ENCODE measurements around the gene IGSF11. TPM values are rescaled to one million over a fixed set of nuclear protein-coding genes. Genes with fewer than 3 reads are reported as not detected.

The IGSF11 gene
- total and polyA plus RNA-seq, 9 of the 15 experiments (the other 6 are each of a cell fraction or from before 2014, with no cell fraction given), result 1.2 to 2.8 (median 1.7) TPM

DNA sequence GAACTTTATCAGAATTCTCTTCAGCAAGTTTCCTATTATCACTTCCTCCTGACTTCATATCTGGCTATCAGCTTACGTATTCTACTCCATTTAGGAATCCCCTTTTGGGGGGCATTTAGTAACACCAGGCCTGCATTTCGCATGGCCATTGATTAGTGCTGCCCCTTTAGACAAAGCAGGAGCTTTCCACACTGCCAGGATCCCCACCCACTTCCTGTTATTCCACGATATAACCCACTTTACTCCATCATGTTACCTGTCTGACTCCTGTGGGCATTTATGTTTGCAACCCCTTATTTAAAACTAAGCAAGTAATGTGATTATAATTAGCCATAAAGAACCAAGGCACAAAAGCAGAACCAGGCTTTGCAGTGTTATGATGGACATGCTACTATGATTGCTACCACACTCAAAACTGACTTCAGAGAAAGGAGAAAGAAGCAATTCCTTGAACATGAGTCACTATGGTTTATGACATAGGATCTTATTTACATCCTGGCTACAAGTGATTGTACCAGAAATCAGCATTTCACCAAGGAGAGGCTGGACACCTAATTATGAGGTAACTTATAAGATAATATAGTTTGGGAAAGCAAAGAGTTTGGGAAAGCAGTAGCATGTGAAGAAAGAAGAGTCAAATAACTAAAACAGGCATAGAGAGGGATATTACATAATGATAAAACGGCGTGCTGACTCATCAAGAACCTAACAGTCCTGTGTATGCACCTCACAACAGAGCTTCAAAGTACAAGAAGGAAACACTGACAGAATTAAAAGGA is 96.3 kb downstream of the IGSF11 start (continued):
- TF ChIP-seq, protein P1, sequence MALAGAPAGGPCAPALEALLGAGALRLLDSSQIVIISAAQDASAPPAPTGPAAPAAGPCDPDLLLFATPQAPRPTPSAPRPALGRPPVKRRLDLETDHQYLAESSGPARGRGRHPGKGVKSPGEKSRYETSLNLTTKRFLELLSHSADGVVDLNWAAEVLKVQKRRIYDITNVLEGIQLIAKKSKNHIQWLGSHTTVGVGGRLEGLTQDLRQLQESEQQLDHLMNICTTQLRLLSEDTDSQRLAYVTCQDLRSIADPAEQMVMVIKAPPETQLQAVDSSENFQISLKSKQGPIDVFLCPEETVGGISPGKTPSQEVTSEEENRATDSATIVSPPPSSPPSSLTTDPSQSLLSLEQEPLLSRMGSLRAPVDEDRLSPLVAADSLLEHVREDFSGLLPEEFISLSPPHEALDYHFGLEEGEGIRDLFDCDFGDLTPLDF (CRISPR knock-in tag; IDR thresholded peaks at IDR 0.05), result no peak
- peak; percentile 28 for TF ChIP-seq BRD9 (IDR thresholded peaks at IDR 0.05; ENCODE audit: low read depth, partially characterized antibody)
- TF ChIP-seq, protein P2, sequence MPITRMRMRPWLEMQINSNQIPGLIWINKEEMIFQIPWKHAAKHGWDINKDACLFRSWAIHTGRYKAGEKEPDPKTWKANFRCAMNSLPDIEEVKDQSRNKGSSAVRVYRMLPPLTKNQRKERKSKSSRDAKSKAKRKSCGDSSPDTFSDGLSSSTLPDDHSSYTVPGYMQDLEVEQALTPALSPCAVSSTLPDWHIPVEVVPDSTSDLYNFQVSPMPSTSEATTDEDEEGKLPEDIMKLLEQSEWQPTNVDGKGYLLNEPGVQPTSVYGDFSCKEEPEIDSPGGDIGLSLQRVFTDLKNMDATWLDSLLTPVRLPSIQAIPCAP (CRISPR knock-in tag; IDR thresholded peaks at IDR 0.05; ENCODE audit: borderline replicate concordance), result no peak
- TF ChIP-seq TEAD1 (CRISPR knock-in tag; IDR thresholded peaks at IDR 0.05), result peak; percentile 20 to 55; a peak in 1 of 4 replicates
- TF ChIP-seq SMARCB1 (IDR thresholded peaks at IDR 0.05; ENCODE audit: insufficient read length, low read depth), result no peak
- TF ChIP-seq, protein P3, sequence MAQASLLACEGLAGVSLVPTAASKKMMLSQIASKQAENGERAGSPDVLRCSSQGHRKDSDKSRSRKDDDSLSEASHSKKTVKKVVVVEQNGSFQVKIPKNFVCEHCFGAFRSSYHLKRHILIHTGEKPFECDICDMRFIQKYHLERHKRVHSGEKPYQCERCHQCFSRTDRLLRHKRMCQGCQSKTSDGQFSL (CRISPR knock-in tag; IDR thresholded peaks at IDR 0.05), result no peak
- TF ChIP-seq, protein P3 (tag; IDR thresholded peaks at IDR 0.05), result no peak
- TF ChIP-seq, protein P4, sequence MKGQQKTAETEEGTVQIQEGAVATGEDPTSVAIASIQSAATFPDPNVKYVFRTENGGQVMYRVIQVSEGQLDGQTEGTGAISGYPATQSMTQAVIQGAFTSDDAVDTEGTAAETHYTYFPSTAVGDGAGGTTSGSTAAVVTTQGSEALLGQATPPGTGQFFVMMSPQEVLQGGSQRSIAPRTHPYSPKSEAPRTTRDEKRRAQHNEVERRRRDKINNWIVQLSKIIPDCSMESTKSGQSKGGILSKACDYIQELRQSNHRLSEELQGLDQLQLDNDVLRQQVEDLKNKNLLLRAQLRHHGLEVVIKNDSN (CRISPR knock-in tag; IDR thresholded peaks at IDR 0.05), result no peak
- TF ChIP-seq, protein P5, sequence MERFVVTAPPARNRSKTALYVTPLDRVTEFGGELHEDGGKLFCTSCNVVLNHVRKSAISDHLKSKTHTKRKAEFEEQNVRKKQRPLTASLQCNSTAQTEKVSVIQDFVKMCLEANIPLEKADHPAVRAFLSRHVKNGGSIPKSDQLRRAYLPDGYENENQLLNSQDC (CRISPR knock-in tag; IDR thresholded peaks at IDR 0.05), result no peak
- TF ChIP-seq, protein P6, sequence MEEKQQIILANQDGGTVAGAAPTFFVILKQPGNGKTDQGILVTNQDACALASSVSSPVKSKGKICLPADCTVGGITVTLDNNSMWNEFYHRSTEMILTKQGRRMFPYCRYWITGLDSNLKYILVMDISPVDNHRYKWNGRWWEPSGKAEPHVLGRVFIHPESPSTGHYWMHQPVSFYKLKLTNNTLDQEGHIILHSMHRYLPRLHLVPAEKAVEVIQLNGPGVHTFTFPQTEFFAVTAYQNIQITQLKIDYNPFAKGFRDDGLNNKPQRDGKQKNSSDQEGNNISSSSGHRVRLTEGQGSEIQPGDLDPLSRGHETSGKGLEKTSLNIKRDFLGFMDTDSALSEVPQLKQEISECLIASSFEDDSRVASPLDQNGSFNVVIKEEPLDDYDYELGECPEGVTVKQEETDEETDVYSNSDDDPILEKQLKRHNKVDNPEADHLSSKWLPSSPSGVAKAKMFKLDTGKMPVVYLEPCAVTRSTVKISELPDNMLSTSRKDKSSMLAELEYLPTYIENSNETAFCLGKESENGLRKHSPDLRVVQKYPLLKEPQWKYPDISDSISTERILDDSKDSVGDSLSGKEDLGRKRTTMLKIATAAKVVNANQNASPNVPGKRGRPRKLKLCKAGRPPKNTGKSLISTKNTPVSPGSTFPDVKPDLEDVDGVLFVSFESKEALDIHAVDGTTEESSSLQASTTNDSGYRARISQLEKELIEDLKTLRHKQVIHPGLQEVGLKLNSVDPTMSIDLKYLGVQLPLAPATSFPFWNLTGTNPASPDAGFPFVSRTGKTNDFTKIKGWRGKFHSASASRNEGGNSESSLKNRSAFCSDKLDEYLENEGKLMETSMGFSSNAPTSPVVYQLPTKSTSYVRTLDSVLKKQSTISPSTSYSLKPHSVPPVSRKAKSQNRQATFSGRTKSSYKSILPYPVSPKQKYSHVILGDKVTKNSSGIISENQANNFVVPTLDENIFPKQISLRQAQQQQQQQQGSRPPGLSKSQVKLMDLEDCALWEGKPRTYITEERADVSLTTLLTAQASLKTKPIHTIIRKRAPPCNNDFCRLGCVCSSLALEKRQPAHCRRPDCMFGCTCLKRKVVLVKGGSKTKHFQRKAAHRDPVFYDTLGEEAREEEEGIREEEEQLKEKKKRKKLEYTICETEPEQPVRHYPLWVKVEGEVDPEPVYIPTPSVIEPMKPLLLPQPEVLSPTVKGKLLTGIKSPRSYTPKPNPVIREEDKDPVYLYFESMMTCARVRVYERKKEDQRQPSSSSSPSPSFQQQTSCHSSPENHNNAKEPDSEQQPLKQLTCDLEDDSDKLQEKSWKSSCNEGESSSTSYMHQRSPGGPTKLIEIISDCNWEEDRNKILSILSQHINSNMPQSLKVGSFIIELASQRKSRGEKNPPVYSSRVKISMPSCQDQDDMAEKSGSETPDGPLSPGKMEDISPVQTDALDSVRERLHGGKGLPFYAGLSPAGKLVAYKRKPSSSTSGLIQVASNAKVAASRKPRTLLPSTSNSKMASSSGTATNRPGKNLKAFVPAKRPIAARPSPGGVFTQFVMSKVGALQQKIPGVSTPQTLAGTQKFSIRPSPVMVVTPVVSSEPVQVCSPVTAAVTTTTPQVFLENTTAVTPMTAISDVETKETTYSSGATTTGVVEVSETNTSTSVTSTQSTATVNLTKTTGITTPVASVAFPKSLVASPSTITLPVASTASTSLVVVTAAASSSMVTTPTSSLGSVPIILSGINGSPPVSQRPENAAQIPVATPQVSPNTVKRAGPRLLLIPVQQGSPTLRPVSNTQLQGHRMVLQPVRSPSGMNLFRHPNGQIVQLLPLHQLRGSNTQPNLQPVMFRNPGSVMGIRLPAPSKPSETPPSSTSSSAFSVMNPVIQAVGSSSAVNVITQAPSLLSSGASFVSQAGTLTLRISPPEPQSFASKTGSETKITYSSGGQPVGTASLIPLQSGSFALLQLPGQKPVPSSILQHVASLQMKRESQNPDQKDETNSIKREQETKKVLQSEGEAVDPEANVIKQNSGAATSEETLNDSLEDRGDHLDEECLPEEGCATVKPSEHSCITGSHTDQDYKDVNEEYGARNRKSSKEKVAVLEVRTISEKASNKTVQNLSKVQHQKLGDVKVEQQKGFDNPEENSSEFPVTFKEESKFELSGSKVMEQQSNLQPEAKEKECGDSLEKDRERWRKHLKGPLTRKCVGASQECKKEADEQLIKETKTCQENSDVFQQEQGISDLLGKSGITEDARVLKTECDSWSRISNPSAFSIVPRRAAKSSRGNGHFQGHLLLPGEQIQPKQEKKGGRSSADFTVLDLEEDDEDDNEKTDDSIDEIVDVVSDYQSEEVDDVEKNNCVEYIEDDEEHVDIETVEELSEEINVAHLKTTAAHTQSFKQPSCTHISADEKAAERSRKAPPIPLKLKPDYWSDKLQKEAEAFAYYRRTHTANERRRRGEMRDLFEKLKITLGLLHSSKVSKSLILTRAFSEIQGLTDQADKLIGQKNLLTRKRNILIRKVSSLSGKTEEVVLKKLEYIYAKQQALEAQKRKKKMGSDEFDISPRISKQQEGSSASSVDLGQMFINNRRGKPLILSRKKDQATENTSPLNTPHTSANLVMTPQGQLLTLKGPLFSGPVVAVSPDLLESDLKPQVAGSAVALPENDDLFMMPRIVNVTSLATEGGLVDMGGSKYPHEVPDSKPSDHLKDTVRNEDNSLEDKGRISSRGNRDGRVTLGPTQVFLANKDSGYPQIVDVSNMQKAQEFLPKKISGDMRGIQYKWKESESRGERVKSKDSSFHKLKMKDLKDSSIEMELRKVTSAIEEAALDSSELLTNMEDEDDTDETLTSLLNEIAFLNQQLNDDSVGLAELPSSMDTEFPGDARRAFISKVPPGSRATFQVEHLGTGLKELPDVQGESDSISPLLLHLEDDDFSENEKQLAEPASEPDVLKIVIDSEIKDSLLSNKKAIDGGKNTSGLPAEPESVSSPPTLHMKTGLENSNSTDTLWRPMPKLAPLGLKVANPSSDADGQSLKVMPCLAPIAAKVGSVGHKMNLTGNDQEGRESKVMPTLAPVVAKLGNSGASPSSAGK (IDR thresholded peaks at IDR 0.05), result no peak
